Embryonic facial prominence (tissue), 1 donor: ENCODE results near the gene SLIT1.

Experiments
- DNase-seq: peaks from one replicate; pipeline ENCODE4 v3.0.0-alpha.2; 2016; ENCODE audit errors: extremely low spot score

SLIT1 gene

DNA sequence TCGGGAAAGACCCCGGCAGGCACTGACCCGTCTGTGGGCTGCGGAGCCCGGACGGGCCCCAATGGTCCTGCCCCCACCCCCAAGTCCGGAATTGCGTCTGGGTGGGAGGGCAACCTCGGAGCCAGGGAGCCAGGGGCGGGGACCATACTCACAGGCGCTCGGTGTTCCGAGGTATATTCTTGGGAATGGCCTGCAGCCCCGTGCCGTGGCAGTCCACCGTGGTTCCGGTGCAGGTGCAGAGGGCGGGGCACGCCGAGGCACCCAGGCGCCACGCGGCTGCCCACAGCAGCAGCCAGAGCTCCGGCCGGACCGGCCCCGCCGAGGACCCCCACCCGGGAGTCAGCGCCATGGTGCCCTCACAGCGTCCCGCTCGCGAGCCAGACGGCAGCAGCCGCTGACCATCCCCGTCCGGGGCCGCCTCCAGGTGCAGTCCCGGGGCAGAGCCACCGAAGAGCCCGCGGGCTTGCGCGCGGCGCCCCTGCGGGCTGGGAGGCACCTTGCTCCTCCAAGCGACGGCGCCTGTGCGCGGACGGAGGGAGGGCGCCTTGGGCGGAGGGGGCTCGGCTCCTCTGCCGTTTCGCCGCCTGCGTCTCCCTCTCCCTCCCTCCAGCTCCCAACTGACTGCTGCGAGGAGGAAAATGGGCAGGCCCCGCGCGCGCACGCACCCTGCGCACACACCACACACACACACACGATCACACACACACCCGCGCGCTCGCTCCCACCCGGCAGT is at the start of gene SLIT1:
TSS of gene SLIT1 (minus strand) at position 634 of the 733 bp plus-strand sequence. CDS start at position 349, 285 bp downstream.
- no peak for DNase-seq

- no peak for DNase-seq
These were observed 49.6 kb upstream of the SLIT1 start for GRCh38 chr10:97235353-97235752.

DNA sequence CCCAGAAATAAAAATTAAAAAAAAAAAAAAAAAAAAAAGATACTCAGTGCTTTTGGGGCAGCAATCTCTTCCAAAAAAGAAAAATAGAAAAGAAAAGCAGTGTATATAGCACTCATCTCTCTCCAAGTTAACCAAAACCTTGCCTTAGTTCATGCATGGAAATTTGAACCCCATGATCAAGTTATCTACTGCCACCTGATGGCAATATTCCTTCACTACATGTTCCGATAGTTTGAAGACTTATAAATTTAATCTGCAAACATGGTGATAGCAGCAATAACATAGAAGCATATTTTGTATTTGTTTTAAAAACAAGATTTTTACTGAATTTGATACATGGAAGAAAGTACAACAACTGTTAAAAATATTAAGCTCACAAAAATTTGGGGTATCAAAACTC is 48.6 kb upstream of the SLIT1 start:
- DNase-seq = no peak

DNA sequence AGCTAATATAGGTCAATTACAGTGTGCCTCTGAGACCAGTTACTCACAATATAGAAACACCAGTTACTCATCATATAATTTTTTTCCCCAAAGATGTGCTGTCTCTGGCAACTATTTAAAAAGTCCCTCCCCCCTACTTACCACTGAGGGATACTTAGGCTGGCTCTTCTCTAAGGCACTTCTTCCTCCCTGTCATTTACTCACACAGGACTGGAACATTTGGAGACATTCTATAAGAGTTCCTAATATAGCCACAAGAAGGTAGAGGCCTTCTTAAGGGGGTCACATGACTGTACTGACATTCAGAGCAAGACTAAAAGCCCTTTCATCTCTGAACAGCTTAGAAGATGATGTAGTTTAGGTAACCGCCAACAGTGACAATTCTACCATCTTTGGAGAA is 44.4 kb upstream of the SLIT1 start:
- DNase-seq = no peak

DNA sequence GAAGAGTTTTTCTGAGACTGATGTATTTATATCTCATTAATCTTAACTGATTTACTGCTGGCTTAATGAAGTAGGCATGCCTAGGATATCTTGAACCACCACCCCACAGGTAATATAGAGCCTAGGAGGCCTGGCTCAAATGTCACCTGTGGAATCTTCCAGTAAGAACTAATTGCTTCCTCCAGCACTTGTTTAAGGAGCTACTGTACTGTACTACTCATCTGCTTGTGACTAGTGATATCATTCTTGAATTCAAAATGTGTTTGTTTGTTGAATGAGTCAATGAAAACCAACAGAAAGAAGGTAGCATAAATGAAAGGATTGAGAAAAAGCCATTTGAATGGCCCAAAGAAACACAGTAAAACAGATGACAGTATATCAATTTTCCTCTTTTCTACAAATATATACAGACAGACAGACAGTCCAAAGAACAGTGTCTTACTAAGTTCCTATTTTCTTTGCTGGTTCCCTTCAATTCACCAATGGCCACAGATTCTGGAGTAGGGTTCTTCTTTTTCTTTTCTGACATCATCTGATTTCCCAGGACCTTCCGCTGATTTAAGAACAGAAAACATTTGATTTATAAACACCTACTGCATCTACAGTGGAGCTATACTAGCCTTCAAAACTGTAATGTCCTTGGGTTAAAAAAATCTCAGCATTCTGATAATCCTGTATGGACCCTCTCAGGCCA is 43.7 kb upstream of the SLIT1 start:
- no peak for DNase-seq

DNA sequence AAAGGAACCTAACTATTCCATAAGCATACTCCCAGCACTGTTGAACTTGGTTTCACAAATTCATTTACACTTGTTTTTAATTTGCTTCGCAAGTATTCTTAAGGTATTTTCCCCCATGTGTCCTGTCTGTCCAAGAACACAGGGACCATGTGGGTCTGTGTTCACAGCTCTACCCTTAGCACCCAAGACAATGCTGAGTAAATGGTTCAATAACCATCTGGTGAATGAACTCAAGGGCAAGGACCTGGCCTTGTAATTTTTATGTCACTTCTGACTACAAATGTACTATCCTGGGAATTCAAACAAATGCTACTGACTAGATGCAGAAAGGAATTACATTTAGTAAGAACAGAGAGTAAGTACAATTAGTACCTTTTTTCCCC is 43.0 kb upstream of the SLIT1 start:
- DNase-seq = no peak

DNA sequence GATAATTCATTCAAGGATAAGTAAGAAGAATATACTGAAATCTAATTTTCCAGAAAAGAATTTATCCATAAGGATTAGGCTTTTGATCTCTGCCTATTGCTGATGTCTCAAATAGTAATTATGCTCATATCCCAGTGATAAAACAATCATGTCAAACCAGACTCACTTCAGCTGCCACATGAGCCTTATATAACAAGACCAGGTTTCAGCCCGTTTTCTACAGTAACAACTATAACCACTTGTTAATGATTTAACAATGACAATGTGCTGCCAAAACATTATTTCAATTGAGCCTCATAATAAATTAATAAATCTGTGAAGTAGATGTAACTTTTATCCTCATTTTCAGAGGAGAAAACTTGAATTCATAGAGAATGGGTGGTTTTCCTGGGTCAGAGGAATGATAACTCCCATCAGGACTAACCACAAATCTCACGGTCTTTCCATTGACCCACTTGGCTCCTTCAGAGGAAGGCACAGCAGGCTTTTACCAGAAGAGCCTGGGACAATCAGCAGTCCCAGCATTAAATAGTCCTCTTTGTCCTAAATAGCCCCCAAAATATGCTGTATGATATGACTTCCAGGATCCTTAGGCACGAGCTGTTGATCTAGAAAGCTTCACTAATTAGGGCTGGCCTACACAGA is 42.5 kb upstream of the SLIT1 start:
- DNase-seq = no peak

DNA sequence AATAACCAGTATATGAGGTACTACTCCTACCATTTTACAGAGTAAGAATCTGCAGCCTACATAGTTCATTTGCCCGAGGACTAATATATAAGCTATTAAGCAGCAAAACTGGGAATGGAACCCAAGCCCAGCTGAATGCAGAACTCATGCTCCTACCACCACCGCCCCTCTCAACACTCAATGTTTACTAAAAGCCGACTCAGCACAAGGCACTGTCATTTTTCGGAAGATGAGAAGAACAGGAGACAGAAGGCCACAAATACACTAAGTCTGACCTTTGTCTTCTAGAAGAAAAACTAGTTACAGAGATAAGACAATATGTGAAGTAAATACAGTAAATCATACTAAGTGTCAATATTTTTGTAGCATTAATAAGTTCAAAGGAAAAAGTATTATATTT is 40.6 kb upstream of the SLIT1 start:
- no peak for DNase-seq

DNA sequence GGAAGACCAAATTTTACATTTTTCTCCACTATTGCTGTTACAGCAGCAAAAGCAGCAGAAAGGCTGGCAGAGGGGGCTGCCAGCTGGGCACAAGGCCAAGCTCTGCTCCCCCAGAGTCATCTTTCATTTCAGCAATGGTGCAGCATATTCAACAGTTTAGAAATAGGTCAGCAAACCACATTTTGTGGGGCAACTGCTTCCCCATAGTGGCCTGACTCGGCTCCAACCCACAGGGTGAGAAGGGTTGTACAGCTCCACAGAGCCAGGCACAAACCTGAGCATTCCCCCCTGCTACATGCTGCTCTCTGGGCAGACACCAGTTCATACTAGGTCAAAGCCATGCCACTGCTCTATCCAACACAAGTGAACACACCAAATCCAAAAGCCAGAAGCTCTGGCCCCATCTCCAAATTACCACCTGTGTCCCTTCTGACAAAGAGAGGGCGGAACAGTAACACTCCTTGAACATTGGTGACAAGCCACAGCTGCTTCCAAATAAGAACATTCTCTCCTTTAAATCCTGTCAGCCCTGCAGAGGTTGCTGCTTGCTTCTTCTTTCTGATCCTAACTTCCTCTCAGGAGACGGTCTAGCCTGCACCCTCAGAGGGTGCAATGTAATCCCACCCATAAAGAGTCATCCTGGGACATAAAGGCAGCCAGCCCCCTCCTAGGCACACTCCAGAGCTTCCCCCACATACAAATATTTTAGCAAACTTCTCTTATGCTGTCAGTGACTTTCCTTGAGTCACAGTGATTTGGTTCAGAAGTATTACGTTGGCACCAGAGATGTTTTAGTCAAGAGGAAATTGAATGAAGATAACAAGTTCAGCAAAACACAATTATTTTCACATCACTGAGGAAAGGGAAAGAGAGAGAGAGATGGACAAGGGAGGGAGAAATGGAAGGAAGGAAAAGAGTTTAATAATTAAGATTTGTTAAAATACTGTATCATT is 39.0 kb upstream of the SLIT1 start:
- DNase-seq = no peak

DNA sequence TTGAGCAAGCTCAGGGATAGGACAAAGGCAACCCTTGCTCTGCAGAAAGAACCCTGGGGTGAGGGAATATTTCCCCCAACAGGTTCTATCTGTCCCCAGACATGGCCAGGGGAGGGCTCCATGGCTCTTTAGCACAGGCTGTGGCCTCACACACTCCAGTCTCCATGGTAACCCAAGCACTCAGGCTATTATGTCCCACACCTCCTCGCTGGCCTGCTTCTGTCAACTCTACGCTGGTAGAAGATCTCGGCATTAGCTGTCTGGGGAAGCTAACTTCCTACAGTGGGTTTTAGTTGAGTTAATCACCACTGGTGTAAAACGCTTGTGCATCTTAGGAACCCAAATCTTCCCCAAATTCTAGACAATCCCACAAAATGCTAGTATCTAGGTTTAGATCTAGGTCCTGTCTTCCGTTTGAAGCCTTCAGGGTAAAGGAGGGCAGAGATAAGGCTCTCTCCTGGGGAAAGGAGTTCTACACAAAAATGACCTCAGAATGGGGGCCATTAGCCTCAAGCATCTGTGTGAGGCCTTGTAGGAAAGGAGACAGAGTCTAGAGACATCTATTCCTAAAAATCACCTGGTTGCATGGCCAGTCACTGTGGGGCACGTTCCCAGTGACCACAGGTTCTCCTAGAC is 36.7 kb upstream of the SLIT1 start:
- DNase-seq = no peak

DNA sequence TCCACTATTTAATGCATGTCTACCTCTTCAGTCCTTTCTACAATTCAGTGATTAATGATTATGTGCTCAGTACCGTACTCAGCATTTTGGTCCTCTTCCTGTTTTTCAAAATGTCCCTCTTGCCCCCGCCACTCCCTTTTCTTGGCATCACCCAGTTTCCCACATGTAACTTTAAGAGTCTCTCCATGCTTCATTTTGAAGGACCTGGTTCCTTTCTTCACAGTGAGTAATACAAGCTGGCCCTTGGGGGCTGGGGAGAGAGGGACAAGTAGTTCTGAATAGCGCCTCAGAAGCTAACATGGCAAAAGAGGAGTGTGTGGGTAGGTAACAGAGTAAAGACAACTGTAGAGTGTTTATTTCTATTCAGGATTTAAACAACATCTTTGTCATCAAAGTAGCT is 34.6 kb upstream of the SLIT1 start:
- no peak for DNase-seq

DNA sequence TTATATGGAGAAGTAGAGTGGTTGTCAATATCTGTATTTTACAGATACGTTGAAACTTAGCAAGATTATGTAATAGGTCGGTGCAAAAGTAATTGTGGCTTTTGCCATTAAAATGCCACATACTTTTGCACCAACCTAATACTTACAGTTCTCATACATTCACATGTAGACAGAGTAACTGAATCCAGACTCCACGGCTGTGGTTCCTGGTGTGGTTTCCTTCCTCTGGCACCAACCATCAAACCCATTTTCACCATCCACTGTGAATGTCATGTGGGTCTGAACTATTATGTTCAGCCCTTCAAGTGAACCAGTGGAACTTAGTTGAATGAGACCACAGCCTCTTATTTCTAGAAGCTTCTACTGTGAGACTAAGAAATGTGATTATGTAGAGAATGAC is 31.5 kb upstream of the SLIT1 start:
- no peak for DNase-seq

- no peak for DNase-seq
These were observed 30.0 kb upstream of the SLIT1 start for GRCh38 chr10:97215619-97216260.

DNA sequence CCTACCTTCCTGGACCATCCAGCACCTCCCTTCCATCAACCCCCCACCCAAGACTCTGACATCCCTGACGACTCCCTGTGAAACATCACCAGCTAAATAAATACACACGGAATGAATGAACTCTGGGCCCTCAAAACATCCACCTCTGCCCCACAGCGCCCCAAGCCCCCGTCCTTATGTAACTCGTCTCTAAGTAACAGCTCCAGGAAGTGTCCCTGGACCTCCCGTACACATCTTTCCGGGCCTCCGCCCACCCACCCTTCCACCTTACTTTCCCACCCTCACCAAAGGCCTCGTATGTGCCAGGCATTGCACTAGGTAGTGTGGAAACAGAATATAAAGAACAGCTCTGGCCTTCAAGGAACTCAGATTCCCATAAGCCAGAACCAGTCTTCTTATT is 27.7 kb upstream of the SLIT1 start:
- DNase-seq = no peak

DNA sequence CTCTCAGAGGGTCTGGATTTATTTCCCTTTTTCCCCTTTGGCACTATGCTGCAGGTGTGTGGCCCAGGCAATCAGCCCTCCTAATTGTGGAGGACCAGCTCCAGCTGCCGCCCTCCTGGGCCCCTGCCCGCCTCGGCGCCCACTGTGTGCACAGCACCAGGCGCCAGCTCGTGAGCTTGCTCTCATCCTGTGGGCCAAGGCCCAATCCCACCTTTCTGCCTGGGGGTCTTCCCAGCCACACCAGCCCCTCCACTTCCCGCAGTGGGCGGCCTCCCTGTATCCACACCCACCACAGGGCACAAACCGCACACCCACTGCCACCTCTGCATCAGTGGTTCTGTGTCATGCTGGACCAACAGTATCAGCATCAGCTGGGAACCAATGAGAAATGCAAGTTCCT is 25.5 kb upstream of the SLIT1 start:
- DNase-seq = no peak

GRCh38 chr10:97210543-97210960 is 24.8 kb upstream of the SLIT1 start:
- peak; percentile 35 for DNase-seq

- no peak for DNase-seq
These were observed 22.1 kb upstream of the SLIT1 start for GRCh38 chr10:97207756-97208346.

- DNase-seq = no peak
These were observed 21.4 kb upstream of the SLIT1 start for GRCh38 chr10:97207131-97207530.

DNA sequence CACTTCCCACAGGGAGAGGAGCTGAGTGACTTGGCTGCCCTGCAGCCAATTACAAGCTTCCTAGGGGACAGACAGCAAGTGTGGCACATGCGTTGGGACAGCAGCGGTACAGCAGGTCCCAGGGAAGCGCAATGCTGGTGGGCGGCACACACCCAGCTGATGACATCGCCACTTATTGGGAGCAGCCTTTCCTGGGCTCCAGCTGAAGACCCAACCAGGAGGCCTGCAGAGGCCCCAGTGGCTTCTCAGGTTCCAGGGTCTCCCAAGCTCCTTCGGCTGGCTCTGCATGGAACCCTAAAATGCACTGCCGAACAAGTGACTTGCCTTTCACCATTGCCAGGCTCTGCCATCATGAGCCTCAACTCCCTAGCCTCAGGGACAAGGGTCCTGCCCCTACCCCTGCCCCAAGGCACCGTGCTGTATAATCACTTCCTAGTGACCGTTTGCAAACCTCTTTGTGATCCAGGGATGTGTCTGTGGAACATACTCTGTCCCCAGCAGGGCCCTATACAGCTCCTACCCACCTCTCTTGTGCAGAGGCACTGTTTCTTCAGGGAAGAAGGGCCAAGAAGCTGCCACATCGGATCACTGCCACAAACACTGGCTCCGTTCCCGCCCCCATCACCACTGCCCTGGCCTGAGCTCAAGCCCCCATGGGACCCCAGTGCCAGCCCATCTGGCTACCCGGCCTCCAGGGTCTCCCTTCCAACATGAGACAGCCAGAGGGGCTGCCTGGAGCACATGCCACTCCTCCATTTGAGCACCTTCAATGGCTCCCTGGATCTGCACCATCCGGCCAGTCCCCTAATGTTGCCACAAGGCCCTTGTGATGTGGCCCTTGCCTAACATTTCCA is 19.3 kb upstream of the SLIT1 start:
- no peak for DNase-seq

DNA sequence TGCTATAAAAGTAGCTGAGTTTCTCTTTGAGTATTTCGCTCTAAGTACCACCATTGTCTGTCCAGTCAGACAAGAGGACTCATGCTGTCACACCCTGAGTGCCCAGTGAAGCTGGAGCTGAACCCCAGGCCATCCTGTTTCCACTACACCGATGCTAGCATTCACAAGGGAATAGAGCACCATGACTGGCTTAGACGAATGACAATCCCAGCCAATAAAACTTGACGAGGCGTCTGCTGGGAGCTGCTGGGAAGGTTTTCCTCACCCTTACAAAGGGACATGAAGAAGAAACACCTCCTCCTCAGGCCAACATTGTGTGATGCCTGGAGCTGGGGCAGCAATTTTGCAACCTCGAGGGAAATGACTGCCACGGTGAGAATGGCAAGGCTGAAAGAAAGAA is 17.5 kb upstream of the SLIT1 start:
- DNase-seq = no peak
